Activated CD4-positive, CD25-positive, alpha-beta regulatory T cell treated with anti-CD3 and anti-CD28 coated beads, Interleukin-2, amount 50 U/mL, for 24 hours (primary cell): ENCODE results near the gene PRICKLE4.

Source experiments
- ATAC-seq, 2 donors: fragments of 150-1000 bp; cut with Tn5 transposase; one replicate each; pipeline ENCODE4 v1.10.0; 2021; ENCODE audit warnings: mild to moderate bottlenecking in 1 of 2, moderate library complexity in 1 of 2

Gene PRICKLE4

GRCh38 chr6:41780551-41781365 is at the start of gene PRICKLE4:
Gene PRICKLE4, plus strand, starts transcription at chr6:41780782. Its CDS starts 2,692 bp downstream, at chr6:41783474.
- ATAC-seq = no peak

GRCh38 chr6:41731561-41732086 is 49.0 kb upstream of the PRICKLE4 start:
- no peak for ATAC-seq

- ATAC-seq = no peak
Observed at GRCh38 chr6:41732149-41732548, 48.4 kb upstream of the PRICKLE4 start.

- ATAC-seq = peak; percentile 45 to 49
Observed at GRCh38 chr6:41732591-41733359, 47.8 kb upstream of the PRICKLE4 start.

- ATAC-seq = no peak
Observed at GRCh38 chr6:41733360-41733706, 47.2 kb upstream of the PRICKLE4 start.

- ATAC-seq = peak; percentile 49 to 59
Observed at GRCh38 chr6:41733707-41734665, 46.6 kb upstream of the PRICKLE4 start.

GRCh38 chr6:41734666-41735426 is 45.7 kb upstream of the PRICKLE4 start:
- ATAC-seq = peak; percentile 34 to 44

- ATAC-seq = peak; percentile 69 to 71
Observed at GRCh38 chr6:41735427-41736185, 45.0 kb upstream of the PRICKLE4 start, which contains the start of gene TFEB. Gene TFEB, minus strand, starts transcription at chr6:41735608. Its CDS starts 44,395 bp downstream, at chr6:41691213.

- ATAC-seq = no peak
Observed at GRCh38 chr6:41736186-41736733, 44.3 kb upstream of the PRICKLE4 start.

- no peak for ATAC-seq
Observed at GRCh38 chr6:41736800-41737555, 43.6 kb upstream of the PRICKLE4 start.

- no peak for ATAC-seq
Observed at GRCh38 chr6:41737591-41738130, 42.9 kb upstream of the PRICKLE4 start.

GRCh38 chr6:41739041-41739440 is 41.5 kb upstream of the PRICKLE4 start:
- no peak for ATAC-seq

GRCh38 chr6:41740366-41741162 is 40.0 kb upstream of the PRICKLE4 start:
- no peak for ATAC-seq

- ATAC-seq = no peak
Observed at GRCh38 chr6:41741625-41742490, 38.7 kb upstream of the PRICKLE4 start.

GRCh38 chr6:41743406-41744235 is 37.0 kb upstream of the PRICKLE4 start:
- ATAC-seq = no peak

- ATAC-seq = no peak
Observed at GRCh38 chr6:41744236-41744787, 36.3 kb upstream of the PRICKLE4 start.
